GM18909 (cell line): Measurements from ENCODE around the gene ELMO1.

Source experiments
- ATAC-seq: cut with Tn5 transposase; IDR thresholded peaks from one replicate; pipeline ENCODE4 v1.9.1; 2021; ENCODE audit warnings: mild to moderate bottlenecking; ENCODE audit not compliant: unreplicated experiment, poor library complexity

ELMO1 gene

GRCh38 chr7:36847946-36848345 lies 600.7 kb downstream of the ELMO1 start:
- ATAC-seq, result no peak

GRCh38 chr7:36844374-36844773 lies 604.3 kb downstream of the ELMO1 start:
- no peak for ATAC-seq

GRCh38 chr7:36840904-36841303 lies 607.8 kb downstream of the ELMO1 start:
- ATAC-seq, result no peak

GRCh38 chr7:36838616-36839225 lies 609.9 kb downstream of the ELMO1 start:
- ATAC-seq, result no peak

- no peak for ATAC-seq
Observed at GRCh38 chr7:36831049-36831448, 617.6 kb downstream of the ELMO1 start.

GRCh38 chr7:36827726-36828703 lies 620.6 kb downstream of the ELMO1 start:
- no peak for ATAC-seq

DNA sequence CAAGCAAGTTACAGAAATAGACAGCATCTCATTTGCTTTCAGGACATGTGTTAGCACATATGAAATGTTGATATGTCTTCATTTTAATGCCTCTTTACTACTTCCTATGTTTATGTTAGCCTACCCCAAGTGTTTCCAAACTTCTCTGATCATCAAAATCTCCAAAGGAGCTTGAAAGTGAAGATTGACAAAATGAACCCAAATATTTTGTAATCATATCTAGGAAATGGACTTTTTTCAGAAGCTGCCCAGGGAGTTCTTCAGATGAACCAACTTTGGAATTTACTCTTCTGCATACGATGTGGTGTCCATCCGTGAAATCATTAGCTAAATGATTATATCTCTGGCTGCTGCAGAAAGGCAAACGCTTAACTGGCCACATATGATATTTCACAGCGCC lies 623.2 kb downstream of the ELMO1 start:
- no peak for ATAC-seq

- no peak for ATAC-seq
Observed at GRCh38 chr7:36823353-36823752, 625.3 kb downstream of the ELMO1 start.

- no peak for ATAC-seq
Observed at GRCh38 chr7:36821617-36822016, 627.0 kb downstream of the ELMO1 start.

GRCh38 chr7:36820527-36821170 lies 628.0 kb downstream of the ELMO1 start:
- ATAC-seq, result no peak

- ATAC-seq, result no peak
Observed at GRCh38 chr7:36819639-36820038, 629.0 kb downstream of the ELMO1 start.

GRCh38 chr7:36814311-36814710 lies 634.4 kb downstream of the ELMO1 start:
- ATAC-seq, result no peak

- no peak for ATAC-seq
Observed at GRCh38 chr7:36811807-36812206, 636.9 kb downstream of the ELMO1 start.

- no peak for ATAC-seq
Observed at GRCh38 chr7:36810489-36810888, 638.2 kb downstream of the ELMO1 start.

GRCh38 chr7:36810032-36810431 lies 638.6 kb downstream of the ELMO1 start:
- ATAC-seq, result no peak

GRCh38 chr7:36809510-36809909 lies 639.2 kb downstream of the ELMO1 start:
- no peak for ATAC-seq

GRCh38 chr7:36809086-36809485 lies 639.6 kb downstream of the ELMO1 start:
- ATAC-seq, result no peak

GRCh38 chr7:36806891-36807290 lies 641.8 kb downstream of the ELMO1 start:
- ATAC-seq, result no peak
